Heart left ventricle (tissue), 16 donors: ENCODE results near the gene AMELX. TPM values are rescaled to one million over a fixed set of nuclear protein-coding genes. Genes with fewer than 3 reads are reported as not detected.

Source experiments
- ATAC-seq, 4 donors: fragments of 200-7000 bp; cut with Tn5 transposase; one replicate each; pipeline ENCODE4 v1.9.1; 2020 to 2022; ENCODE audit warnings: moderate library complexity in 4 of 4, mild to moderate bottlenecking in 3 of 4, moderate number of reproducible peaks in 1 of 4
- DNase-seq, 5 donors: peaks; one replicate each; pipeline ENCODE4 v3.0.0-alpha.2; 2020
- H3K27ac ChIP-seq, 12 donors: fragments of 200-600 bp; sonication (generic) in 4 of 12; one replicate each; pipeline versions ENCODE4 v1.5.0 to v1.8.0; 2016 to 2022; ENCODE audit warnings: mild to moderate bottlenecking in 2 of 12
- H3K27me3 ChIP-seq, 9 donors: fragments of 200-600 bp; sonication (generic) in 2 of 9; one replicate each; pipeline versions ENCODE4 v1.5.1 to v1.8.0; 2016 to 2022; ENCODE audit warnings: mild to moderate bottlenecking in 3 of 9
- H3K36me3 ChIP-seq, 9 donors: fragments of 200-600 bp; sonication (generic) in 2 of 9; one replicate each; pipeline versions ENCODE4 v1.5.0 to v1.8.0; 2018 to 2022; ENCODE audit warnings: mild to moderate bottlenecking in 2 of 9
- H3K4me1 ChIP-seq, 12 donors: fragments of 200-600 bp; sonication (generic) in 4 of 12; one replicate each; pipeline versions ENCODE4 v1.5.0 to v1.8.0; 2016 to 2022; ENCODE audit warnings: mild to moderate bottlenecking in 3 of 12
- H3K4me3 ChIP-seq, 12 donors: fragments of 200-600 bp; sonication (generic) in 4 of 12; one replicate each; pipeline versions ENCODE4 v1.5.0 to v1.8.0; 2017 to 2022; ENCODE audit warnings: mild to moderate bottlenecking in 9 of 12, moderate library complexity in 4 of 12
- H3K9me3 ChIP-seq, 12 donors: fragments of 200-600 bp; sonication (generic) in 4 of 12; one replicate each; pipeline versions ENCODE4 v1.5.0 to v1.8.0; 2016 to 2022; ENCODE audit warnings: mild to moderate bottlenecking in 1 of 12
- CTCF ChIP-seq, 12 donors: fragments of 200-600 bp; sonication (generic) in 4 of 12; IDR thresholded peaks; one replicate each; pipeline versions ENCODE4 v1.5.0 to v1.8.0; 2018 to 2022; ENCODE audit warnings: antibody characterized with exemption in 12 of 12, mild to moderate bottlenecking in 5 of 12
- POLR2A ChIP-seq, 2 donors: fragments of 450-650 bp; IDR thresholded peaks; one replicate each; pipeline ENCODE4 v1.6.1; 2017; ENCODE audit warnings: antibody characterized with exemption in 2 of 2, mild to moderate bottlenecking in 2 of 2, moderate library complexity in 2 of 2
- WGBS, 4 donors: extraction: QIAGEN DNeasy Blood & Tissue Kit in 2 of 4; methylation state at CpG; one replicate each; pipeline versions ENCODE4 v1.1.5 to v1.1.7; 2013 to 2018; 5-methylcytosine and 5-hydroxymethylcytosine counted together
- intact Hi-C, 10 donors: fragments of 100-400 bp; cut with DNase I; formaldehyde crosslinking; loops; one replicate each; pipeline versions ENCODE4 v1.11.1 to v1.14.2; 2022
- long read RNA-seq, 3 donors: library from polyadenylated mRNA; unstranded; transcript quantifications; one replicate each; pipeline ENCODE4 v2.0.0, GENCODE V29; 2020 to 2021
- polyA plus RNA-seq, 2 donors: library from polyadenylated mRNA; stranded (reverse); fragments of 200-250 nt; gene quantifications; one replicate each; pipeline ENCODE4 v1.2.3, GENCODE V29; 2013
- total RNA-seq, 9 donors: library from RNA; depleted of rRNA in 2 of 9; stranded (reverse); fragments of >200 nt in 2 of 9; fragmentation: NEBNext Ultra II Directional in 3 of 9; extraction: Animal tissue kit (Norgen Biotek cat#: 25700) in 3 of 9; gene quantifications; one replicate each; pipeline versions ENCODE4 v1.1.0 to v1.2.4, GENCODE V29; 2016 to 2023
- donor health status: ischemic (EF 13 %, LVEDD 7.1; RV severe dilation, severe dysfunction).
- donor health status: healthy with polysubstance abuse.
- donor health status: DM: no; HTN: yes; CAD: no.
- donor health status: DM: no; HTN: no; CAD: no.
- donor health status: ischemic (EF 25% LVEDD 6.9; RV normal size, moderate dysfunction).
- donor health status: ischemic (EF 25% LVEDD 5.7; RV mildly dilated, moderate dysfunction).
- donor health status: healthy.
- donor health status: DM: yes; HTN: yes; CAD: no.
- donor health status: ischemic (EF 35%, LVEDD 5.7; RV mildly dilated, moderate dysfunction).
- donor health status: nonischemic (EF 11% LVEDD 7.7; RV severe dilation, severe dysfunction).
- donor health status: DM: yes; HTN: yes; CAD: no.
- donor health status: PGD.
- donor health status: ischemic (EF 29% LVEDD 5.4; RV normal size, mild dysfunction).
- donor health status: nonischemic (EF 23%, LVEDD 6.1; RV moderate dilation, normal function).

The AMELX gene
- total RNA-seq = not detected
- not detected for polyA plus RNA-seq
- long read RNA-seq, donor 1 = 0 reads
- long read RNA-seq, donor 2 = 0 reads
- long read RNA-seq, donor 3 = 0 reads

DNA sequence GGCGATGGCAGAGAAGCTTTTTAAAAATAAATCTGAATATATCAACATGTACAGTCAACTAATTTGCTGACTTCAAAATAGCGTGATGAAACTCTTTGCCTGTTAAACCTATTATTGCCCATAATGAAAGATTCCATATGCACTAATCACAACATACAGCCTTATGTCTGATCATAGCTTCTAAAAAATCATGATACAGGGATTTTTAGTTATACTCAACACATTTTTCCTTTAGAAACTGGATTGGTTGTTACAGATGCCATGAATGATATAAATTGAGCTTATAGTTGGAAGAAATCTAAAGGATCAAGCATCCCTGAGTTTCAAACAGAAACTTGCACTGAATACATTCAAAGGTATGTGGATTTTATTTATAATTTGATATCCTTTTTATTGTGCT, at the start of gene AMELX:
TSS of gene AMELX (plus strand) at position 301 of the 400 bp plus-strand sequence. CDS start 1,376 bp downstream, outside the sequence.
- DNase-seq = no peak
- WGBS, 4 donors = 50 to 92% (median 75%) methylated on average over 2 of the region's 2 CpGs
- intact Hi-C loops = no loop called here
- Histone ChIP-seq H3K9me3 (no peaks in the 10 kb centered on the region), H3K36me3 (no peaks in the 10 kb centered on the region), H3K27me3 (no peaks in the 10 kb centered on the region), H3K4me1 (no peaks in the 10 kb centered on the region), H3K27ac (no peak within 1 kb of the TSS), H3K4me3 (no peak within 1 kb of the TSS)
- TF ChIP-seq POLR2A (IDR thresholded peaks at IDR 0.05) (no peak), CTCF (IDR thresholded peaks at IDR 0.05) (no peak)
- no peak for ATAC-seq

DNA sequence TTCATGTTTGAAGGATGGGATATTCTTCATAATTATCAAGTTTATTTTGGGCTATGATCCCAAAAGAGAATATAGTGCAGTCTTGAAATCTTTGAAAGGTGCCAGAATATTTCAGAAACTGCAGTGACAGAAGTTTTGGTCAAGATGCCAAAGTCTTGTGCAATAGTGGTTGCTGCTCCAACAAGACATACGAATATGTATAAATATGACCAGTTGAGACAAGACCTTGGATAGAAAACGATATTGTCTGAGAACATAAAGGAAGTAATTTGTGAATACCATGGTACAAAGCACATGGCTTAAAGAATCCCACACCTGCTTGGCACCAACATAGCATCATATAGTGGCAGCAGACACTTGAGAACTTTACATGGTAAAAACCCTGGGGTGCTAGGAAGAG, 48.6 kb upstream of the AMELX start:
- DNase-seq (no peak), ATAC-seq (peak in 1 of 4 donors; percentile 29)
- Histone ChIP-seq H3K4me3 (no peak overlapping the region), H3K9me3 (no peaks in the 10 kb centered on the region), H3K4me1 (no peaks in the 10 kb centered on the region), H3K27ac (peak overlapping the region in 1 of 12 donors; percentile 6), H3K27me3 (no peaks in the 10 kb centered on the region), H3K36me3 (no peaks in the 10 kb centered on the region)
- intact Hi-C loops = no loop called here
- no peak for TF ChIP-seq POLR2A (IDR thresholded peaks at IDR 0.05)
- no peak for TF ChIP-seq CTCF (IDR thresholded peaks at IDR 0.05)
- 51 to 71% (median 55%) methylated on average over 2 of the region's 2 CpGs for WGBS, 4 donors

DNA sequence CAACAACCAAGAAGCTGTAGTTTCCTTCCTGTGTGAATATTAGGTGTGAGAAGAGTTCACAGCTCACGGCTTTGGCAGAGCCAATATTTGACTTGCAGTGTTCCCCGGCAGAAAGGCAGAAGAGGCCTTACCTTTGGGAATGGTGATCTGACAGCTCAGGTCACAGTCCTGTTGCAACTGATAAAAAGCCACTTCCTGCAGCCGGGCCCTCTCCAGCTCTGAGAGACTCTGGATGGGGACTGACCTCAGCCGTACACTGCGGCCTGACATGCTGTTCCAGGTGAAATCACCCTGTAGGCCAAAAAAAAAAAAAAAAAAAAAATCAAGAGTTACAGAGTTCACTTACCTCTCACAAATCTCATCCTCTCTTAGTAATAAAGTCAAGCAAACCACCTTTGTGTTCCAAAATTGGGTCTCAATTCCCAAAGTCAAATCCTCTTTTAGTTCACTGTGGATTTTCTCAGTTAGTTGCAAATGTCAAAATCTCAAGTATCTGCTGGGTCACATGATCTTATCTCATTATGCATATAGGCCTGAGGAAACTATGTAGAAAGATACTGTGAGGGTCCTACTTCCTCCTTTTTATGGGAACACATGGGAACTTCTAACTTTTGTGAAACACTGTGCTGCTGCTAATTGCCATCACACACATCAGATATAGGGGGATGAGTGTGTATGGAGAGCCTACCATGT, 38.6 kb upstream of the AMELX start:
- TF ChIP-seq POLR2A (IDR thresholded peaks at IDR 0.05) (no peak), CTCF (IDR thresholded peaks at IDR 0.05) (no peak)
- WGBS, 4 donors = 76 to 86% (median 79%) methylated on average over 5 of the region's 5 CpGs
- Histone ChIP-seq H3K27ac (no peak overlapping the region), H3K36me3 (no peaks in the 10 kb centered on the region), H3K4me3 (no peak overlapping the region), H3K27me3 (no peaks in the 10 kb centered on the region), H3K9me3 (peaks cover 0 to 6% (median 0%) of the 10 kb centered on the region in 12 donors), H3K4me1 (no peaks in the 10 kb centered on the region)
- ATAC-seq (no peak), DNase-seq (no peak)
- intact Hi-C loops = no loop called here

DNA sequence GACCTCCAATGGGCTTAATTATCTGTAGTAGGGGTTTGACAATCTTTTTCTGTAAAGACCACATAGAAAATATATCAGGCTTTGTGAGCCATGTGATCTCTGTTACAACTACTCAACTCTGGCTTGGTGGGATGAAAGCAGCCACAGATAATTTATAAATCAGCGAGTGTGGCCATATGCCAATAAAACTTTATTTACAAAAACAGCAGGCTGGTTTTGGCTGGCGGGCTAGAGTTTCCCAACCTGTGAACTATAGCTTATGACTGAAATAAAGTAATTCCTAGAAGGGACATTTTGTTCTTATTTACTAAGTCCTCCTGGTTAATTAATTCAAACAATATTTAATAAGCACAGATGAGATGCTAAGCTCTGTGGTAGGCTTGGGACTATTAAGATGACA, 35.9 kb upstream of the AMELX start:
- Histone ChIP-seq H3K9me3 (no peaks in the 10 kb centered on the region), H3K27me3 (no peaks in the 10 kb centered on the region), H3K36me3 (no peaks in the 10 kb centered on the region), H3K27ac (no peak overlapping the region), H3K4me3 (no peak overlapping the region), H3K4me1 (no peaks in the 10 kb centered on the region)
- 64 to 97% (median 83%) methylated on average over 2 of the region's 2 CpGs for WGBS, 4 donors
- TF ChIP-seq POLR2A (IDR thresholded peaks at IDR 0.05) (no peak), CTCF (IDR thresholded peaks at IDR 0.05) (no peak)
- no peak for DNase-seq
- intact Hi-C loops = no loop called here
- ATAC-seq = no peak
